KG1 (cell line): Measurements from ENCODE around the gene SORCS2.

Experiments
- DNase-seq: peaks from one replicate; lab custom pipeline; 2025; lab: John Stamatoyannopoulos, UW

SORCS2 gene

GRCh38 chr4:7712021-7712671 lies 519.8 kb downstream of the SORCS2 start:
- DNase-seq, result no peak

GRCh38 chr4:7713757-7714156 lies 521.4 kb downstream of the SORCS2 start:
- no peak for DNase-seq

DNA sequence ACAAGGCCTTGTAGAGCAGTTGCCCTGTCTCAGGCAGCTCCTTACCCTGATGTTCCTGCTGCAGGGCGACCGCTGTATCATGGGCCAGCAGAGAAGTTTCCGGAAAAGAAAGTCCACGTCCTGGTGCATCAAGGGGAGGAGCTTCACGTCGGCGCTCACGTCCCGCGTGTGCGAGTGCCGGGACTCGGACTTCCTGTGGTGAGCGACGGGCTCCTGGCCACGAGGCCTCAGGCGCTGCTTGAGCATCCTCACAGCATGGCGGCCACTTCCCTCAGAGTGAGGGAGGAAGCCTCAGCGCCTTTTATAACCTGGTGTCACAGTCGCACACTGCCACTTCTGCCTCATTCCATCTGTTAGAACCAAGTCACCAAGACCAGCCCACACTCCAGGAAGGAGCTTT lies 521.8 kb downstream of the SORCS2 start:
- no peak for DNase-seq

GRCh38 chr4:7714738-7715137 lies 522.4 kb downstream of the SORCS2 start:
- no peak for DNase-seq

GRCh38 chr4:7715271-7716009 lies 523.1 kb downstream of the SORCS2 start:
- no peak for DNase-seq

GRCh38 chr4:7716010-7716721 lies 523.8 kb downstream of the SORCS2 start:
- no peak for DNase-seq

- DNase-seq, result no peak
These were observed 524.8 kb downstream of the SORCS2 start for GRCh38 chr4:7717161-7717560.

DNA sequence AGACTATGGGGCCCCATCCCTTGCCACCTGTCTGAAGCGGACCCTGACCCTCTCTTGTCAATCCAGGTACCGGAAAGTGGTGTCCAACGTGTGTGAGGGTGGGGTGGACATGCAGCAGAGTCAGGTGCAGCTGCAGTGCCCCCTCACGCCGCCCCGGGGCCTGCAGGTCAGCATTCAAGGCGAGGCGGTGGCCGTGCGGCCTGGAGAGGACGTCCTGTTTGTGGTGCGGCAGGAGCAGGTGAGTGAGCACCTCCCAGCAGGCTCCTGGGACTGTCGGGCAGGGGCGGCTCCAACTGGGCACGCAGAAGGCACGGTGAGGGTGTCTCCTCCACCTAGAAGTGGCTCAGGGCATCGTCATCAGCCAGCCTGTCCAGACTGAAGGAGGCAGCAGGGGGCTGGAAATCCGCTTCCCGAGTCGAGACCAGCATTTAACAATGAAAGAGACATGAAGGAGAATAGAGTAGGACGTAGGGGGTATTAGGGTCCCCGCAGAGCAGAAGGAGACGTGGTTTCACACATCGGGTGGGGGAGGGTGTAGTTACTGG lies 525.7 kb downstream of the SORCS2 start:
- DNase-seq, result no peak

- DNase-seq, result peak; percentile 22
These were observed 527.2 kb downstream of the SORCS2 start for GRCh38 chr4:7719354-7720174.

DNA sequence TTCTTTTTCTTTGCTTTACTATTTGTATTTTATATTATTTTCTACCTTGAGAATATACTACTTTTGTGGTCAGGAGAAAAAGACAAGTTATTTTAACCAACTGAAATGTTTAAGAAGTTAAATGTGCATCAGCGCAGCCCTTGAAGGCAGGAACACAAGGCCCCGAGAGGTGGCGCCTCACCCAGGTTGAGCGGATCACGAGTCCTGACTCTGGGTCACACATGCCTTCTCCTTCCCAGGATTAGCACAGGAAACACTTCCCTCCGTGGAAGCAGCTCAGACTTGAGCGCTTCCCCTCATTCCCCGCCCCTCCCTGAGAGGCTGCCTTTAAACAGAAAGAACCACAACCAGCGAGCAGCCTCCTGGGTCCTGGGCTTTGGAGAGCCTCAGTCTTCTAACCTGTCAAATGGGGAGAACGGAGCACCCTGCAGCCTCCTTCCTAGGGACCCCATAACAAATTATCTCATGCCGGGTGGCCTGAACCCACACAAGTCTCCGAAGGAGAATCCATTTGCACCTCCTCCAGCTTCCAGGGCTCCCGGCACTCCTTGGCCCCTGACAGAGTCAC lies 529.7 kb downstream of the SORCS2 start:
- DNase-seq, result no peak

DNA sequence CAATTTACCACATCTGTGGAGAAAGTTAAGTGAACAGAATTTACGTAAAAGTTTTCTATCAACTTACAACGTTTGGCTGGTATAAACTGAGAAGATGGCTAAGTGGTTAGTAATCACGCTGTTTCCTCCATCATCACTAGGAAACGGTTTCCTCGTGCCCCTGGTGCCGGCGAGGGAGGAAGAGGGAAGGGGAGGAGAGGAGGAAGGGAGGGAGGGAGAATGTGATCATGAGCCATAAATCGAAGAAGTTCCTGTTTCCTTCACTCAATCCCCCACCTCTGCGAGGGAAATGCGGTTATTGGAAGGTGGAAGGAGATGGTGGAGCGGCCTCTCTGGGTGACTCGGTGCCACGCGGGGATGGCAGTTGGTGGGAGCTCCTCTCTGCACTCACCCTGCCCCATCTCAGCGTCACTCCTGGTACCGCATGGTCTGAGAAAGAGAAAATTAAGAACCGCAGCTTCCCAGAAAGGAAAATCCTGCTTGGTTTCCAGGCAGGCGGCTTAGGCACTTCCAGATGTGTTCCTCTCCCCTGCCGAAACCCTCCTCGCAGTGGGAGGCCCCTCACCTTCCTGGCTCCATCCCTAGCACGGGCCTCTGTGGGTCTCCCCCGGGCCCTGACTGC lies 530.5 kb downstream of the SORCS2 start:
- no peak for DNase-seq

GRCh38 chr4:7723625-7724024 lies 531.3 kb downstream of the SORCS2 start:
- no peak for DNase-seq

- no peak for DNase-seq
These were observed 533.6 kb downstream of the SORCS2 start for GRCh38 chr4:7725951-7726350.

GRCh38 chr4:7726665-7727413 lies 534.5 kb downstream of the SORCS2 start:
- DNase-seq, result no peak

GRCh38 chr4:7727749-7728148 lies 535.4 kb downstream of the SORCS2 start:
- DNase-seq, result no peak

- no peak for DNase-seq
These were observed 539.1 kb downstream of the SORCS2 start for GRCh38 chr4:7731437-7731836.

- no peak for DNase-seq
These were observed 539.9 kb downstream of the SORCS2 start for GRCh38 chr4:7732263-7732662.

DNA sequence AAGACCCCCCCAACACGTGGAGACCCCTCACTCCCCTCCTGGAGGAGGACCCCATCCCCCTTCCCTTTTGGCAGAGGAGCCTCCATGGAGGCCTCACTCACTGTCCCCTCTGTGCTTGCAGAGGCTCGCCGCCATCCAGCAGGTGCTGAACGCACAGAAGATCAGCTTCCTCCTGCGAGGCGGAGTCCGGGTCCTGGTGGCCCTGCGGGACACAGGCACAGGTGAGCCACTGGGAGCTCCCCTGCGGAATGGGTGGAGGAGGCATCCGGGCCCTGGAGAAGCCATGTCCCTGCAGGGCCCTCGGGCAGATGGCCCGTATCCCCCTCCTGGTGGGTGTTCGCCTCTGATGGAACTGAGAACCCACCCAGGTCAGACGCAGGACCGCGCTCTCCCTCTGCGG lies 540.9 kb downstream of the SORCS2 start:
- DNase-seq, result no peak

DNA sequence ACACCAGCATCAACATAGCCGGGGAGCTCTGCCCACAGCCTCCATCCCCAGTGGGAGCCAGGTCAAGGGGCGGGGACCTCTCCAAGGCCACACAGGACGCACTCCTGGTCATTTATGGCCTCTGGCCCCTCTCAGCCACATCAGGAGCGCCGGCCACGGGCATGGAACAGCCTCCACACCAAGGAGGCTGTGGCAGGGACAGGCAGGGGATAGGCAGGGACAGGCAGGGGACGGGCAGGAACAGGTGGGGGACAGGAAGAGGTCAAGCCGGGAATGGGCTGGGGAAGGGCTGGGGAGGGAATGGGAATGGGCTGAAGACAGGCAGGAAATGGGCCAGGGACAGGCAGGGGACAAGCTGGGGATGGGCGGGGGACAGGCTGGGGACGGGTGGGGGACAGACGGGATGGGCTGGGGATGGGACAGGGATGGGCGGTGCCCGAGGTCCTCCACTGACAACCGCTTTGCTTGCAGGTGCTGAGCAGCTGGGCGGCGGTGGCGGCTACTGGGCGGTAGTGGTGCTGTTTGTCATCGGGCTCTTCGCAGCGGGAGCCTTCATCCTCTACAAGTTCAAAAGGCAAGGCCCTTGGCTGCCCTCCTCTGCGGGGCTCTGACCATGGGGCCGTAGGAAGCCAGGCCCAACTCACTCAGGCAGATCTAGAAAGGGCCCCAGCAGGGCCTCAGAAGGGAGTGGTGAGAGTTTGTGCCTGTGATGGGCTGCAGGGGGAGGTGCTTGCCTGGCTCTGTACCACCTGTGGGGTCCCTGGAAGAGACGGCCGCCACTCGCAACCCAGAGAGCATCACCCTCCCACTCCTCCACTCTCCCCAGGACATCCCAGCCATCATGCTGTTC lies 541.7 kb downstream of the SORCS2 start:
- no peak for DNase-seq
